CD1c-positive myeloid dendritic cell (primary cell): ENCODE measurements around the gene FAM110A.
A peak's percentile ranks its signal among the peaks of the same experiment; 100 is the strongest.
"Not testable (repeated sequence)": the region's sequence is repeated elsewhere in the genome, so short reads cannot be mapped to it uniquely, and the experiment has no call there.

ENCODE experiments used
- DNase-seq: peaks from one replicate; pipeline ENCODE4 v3.0.0-alpha.2; 2016; ENCODE audit errors: extremely low spot score

Gene FAM110A

DNA sequence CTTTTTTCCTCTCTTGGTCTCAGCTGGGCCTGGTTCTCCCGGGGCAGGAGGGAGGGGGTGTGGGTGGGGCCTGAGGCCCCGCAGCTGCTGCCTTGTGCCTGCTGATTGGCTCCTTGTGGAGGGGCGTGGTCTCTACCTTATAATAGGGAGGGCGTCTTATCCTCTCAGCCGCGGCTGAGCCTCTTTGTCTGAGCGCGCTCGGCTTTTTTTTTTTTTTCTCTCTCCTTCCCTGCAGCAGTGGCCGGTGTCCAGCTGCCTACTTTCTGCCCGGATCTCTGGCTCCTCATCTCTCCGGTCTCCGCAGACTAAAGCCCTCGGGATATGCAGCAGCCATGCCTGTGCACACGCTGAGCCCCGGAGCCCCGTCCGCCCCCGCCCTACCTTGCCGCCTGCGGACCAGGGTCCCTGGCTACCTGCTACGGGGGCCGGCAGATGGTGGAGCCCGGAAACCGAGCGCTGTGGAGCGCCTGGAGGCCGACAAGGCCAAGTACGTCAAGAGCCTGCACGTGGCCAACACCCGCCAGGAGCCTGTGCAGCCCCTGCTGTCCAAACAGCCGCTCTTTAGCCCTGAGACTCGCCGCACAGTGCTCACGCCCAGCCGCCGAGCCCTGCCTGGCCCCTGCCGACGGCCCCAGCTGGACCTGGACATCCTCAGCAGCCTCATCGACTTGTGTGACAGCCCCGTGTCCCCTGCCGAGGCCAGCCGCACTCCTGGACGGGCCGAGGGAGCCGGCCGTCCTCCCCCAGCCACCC lies 11.1 kb downstream of the FAM110A start:
- DNase-seq: peak; percentile 79

DNA sequence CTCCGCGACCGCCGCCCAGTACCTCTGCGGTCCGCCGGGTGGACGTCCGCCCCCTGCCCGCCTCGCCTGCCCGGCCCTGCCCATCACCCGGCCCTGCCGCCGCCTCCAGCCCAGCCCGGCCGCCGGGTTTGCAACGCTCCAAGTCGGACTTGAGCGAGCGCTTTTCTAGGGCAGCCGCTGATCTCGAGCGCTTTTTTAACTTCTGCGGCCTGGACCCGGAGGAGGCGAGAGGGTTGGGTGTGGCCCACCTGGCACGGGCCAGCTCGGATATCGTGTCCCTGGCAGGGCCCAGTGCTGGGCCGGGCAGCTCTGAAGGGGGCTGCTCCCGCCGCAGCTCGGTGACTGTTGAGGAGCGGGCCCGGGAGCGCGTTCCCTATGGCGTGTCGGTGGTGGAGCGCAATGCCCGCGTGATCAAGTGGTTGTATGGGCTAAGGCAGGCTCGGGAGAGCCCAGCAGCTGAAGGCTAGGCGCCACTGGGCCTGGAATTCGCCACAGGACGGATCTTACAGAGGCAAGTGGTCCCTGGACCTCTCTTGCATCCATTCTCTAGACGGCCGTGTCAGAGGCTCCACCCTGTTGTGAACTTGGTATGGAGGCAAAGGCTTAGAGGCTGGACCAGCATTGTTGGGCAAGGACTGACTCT lies 11.8 kb downstream of the FAM110A start:
- no peak for DNase-seq

- DNase-seq: peak; percentile 63
Measured at GRCh38 chr20:845941-846893, 12.7 kb downstream of the FAM110A start.

DNA sequence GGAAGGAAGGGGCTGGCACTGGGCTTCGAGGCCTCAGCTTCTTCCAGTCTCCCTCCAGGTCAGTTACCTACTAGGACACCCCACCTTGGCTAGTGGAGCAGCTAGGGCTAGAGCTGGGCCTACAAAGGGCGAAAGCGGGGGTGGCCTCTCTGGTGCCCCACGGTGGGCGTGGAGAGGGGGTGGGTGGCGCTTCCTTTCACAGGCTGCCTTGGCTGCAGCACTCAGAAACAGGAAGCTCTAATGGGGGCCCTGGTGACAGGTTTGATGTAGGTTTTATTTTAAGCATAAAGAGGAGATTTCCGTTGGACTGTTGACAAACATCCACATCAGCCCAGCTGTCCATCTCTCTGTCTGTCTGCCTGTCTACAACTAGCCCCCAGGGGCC lies 13.4 kb downstream of the FAM110A start:
- DNase-seq: peak; percentile 79

- no peak for DNase-seq
Measured at GRCh38 chr20:848193-848592, 14.7 kb downstream of the FAM110A start.

- not testable (repeated sequence) for DNase-seq
Measured at GRCh38 chr20:848731-849130, 15.2 kb downstream of the FAM110A start.

- no peak for DNase-seq
Measured at GRCh38 chr20:853406-853996, 20.0 kb downstream of the FAM110A start.

DNA sequence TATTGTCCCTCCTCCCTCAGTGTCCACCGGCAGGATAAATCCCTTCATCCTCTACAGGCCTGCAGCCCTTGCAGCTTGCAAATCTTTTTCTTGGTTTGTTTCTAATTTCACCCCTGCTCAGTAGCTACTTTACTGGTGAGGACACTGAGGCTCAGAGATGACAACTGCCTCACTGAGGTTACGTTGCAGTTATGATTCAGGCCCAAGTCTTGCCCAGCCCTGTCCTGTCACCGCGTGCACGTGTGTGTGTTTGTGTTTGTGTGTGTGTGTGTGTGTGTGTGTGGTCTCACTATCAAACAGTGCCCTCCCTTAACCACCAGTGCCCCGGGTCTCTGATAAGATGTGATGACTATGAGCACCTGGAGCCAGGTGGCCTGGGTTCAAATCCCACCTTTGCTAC lies 21.1 kb downstream of the FAM110A start:
- DNase-seq: no peak

DNA sequence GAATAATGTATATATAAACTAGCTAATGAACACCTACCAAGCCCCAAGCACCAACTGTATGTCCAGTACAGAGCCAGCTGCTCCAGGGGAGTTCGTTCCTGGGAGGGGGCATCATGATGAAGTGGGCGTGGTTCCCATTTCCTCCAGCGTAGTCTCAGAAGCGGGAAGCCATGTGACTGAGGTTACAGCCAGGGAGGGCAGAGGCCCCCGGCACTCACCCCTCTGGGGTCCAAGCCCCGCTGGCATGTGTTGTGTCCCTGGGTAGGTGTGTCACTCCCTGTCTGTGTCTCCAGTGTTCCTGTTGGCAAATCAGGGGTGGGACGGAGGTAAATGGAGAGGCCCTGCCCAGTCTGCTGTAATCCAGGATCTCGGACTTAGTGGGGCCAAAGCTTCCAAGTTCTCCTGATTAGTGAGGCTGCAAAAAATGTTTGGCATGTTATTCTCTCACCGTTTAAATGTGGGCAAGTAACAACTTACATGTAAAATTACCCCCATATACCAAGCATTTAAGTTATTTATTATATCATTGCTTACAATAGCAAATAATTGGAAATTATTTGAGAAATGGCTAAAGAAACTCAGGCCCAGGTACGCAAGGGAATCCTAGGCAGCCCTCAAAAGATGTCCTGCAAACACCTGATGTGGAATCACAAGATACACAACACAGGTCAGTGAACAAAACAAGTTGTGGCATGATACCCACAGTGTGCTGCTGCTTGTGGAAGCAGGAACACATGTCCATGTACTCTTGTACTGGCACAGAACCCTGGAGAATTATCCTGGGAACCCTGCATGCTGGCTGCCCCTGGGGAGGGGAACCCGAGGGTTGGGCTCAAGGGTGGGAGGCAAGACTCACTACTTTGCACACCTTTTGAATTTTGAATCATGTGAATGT lies 22.2 kb downstream of the FAM110A start:
- no peak for DNase-seq

DNA sequence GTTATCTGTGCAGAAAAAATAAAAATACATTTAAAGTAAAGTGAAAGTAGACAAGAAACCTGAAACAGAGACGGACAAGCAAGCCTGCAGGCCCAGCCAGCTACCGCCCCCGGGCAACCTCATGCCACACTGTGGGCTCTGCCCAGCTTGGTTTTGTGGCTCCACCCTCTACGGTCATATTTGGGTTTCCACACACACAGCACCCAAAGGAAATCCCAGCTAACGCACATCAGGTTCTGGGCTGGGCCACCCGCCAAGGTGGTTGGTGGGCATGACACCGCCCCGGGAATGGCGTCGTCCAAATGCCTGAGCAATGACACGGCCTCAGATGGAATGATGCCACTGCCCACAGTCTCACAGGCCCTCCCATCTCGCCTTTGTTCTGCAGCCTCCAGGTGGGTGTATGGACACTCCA lies 22.9 kb downstream of the FAM110A start:
- DNase-seq: peak; percentile 20

DNA sequence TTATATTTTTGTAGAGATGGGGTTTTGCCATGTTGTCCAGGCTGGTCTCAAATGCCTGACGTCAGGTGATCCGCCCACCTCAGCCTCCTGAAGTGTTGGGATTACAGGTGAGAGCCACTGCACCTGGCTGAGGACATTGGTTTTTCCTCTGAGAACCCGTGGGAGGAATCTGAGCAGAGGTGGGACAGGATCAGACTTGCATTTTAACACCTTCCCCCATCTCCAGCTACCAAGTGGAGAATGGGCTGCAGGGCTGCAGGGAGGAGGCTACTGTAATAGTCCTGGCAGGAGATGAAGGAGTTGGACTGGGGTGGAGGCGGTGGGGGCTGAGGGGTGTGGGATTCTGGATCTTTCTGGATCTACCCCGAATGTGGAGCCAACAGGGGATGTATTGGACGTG lies 24.5 kb downstream of the FAM110A start:
- no peak for DNase-seq

GRCh38 chr20:859751-860231 lies 26.3 kb downstream of the FAM110A start:
- DNase-seq: peak; percentile 69

DNA sequence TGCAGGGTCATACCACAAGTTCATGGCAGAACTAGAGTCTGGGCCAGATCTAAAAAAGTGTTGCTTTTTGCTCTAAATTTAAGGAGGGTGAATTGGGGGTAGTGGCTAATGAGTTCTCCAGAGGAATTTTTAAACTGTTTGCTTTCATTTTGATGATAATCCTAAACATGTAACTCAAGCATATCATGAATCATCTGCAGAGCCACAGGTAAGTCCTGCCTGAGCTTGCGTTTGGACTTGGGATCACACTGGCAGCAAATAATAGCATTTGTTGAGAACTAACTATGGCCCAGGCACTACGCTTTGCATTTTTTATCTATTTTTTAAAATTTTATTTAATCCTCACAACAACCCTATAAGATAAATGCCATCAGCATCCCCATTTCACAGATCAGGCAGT lies 27.4 kb downstream of the FAM110A start:
- no peak for DNase-seq

- DNase-seq: no peak
Measured at GRCh38 chr20:865440-865839, 31.9 kb downstream of the FAM110A start.

- DNase-seq: no peak
Measured at GRCh38 chr20:868279-868678, 34.8 kb downstream of the FAM110A start.

GRCh38 chr20:869606-870005 lies 36.1 kb downstream of the FAM110A start:
- no peak for DNase-seq

- DNase-seq: no peak
Measured at GRCh38 chr20:870758-871157, 37.2 kb downstream of the FAM110A start.

- DNase-seq: no peak
Measured at GRCh38 chr20:871436-871835, 37.9 kb downstream of the FAM110A start.

GRCh38 chr20:871948-872347 lies 38.4 kb downstream of the FAM110A start:
- DNase-seq: no peak

GRCh38 chr20:872855-873520 lies 39.5 kb downstream of the FAM110A start:
- no peak for DNase-seq
